Parietal lobe (tissue), 1 donor: Measurements from ENCODE around the gene C1QTNF1. TPM values are rescaled to one million over a fixed set of nuclear protein-coding genes. Genes with fewer than 3 reads are reported as not detected.

Experiments
- total RNA-seq: library from RNA; depleted of rRNA; stranded (reverse); fragments of >200 nt; gene quantifications from one replicate; pipeline ENCODE4 v1.2.3, GENCODE V29; 2014

Gene C1QTNF1
- 0.94 TPM for total RNA-seq

GRCh38 chr17:79023886-79024771 lies at the start of gene C1QTNF1:
Gene C1QTNF1 (plus strand): TSS chr17:79024169. CDS start chr17:79043969, 19,800 bp downstream.

GRCh38 chr17:78979780-78980623 lies 44.0 kb upstream of the C1QTNF1 start, which contains the start of gene LGALS3BP:
Gene LGALS3BP (minus strand): TSS chr17:78979923. CDS start chr17:78977191, 2,732 bp downstream.

GRCh38 chr17:79009397-79010303 lies 14.3 kb upstream of the C1QTNF1 start, which contains the start of gene CANT1:
Gene CANT1 (minus strand): TSS chr17:79009764. CDS start chr17:78997622, 12,142 bp downstream.

GRCh38 chr17:79074649-79075445 lies 50.9 kb downstream of the C1QTNF1 start, which contains the start of gene ENGASE:
Gene ENGASE (plus strand): TSS chr17:79074824. CDS start chr17:79074945, 121 bp downstream.

Other genes with a start within 250 kb of the C1QTNF1 start
- gene CYTH1, start 241.9 kb upstream of the C1QTNF1 start, total RNA-seq: 102 TPM
- gene USP36, start 183.4 kb upstream of the C1QTNF1 start, total RNA-seq: 32.9 TPM
- gene CEP295NL, start 121.0 kb upstream of the C1QTNF1 start, total RNA-seq: 6.3 TPM
- 56.0 TPM for gene TIMP2, start 98.8 kb upstream of the C1QTNF1 start, total RNA-seq
- gene LGALS3BP, start 44.2 kb upstream of the C1QTNF1 start, total RNA-seq: 17.5 TPM
- gene CANT1, start 14.4 kb upstream of the C1QTNF1 start, total RNA-seq: 19.4 TPM
- 25.7 TPM for gene ENGASE, start 50.7 kb downstream of the C1QTNF1 start, total RNA-seq